ENCODE data around the gene VPS72.

The VPS72 gene

GRCh38 chr1:151164732-151165280 is 25.2 kb downstream of the VPS72 start:
- TF ChIP-seq GATA3 (IDR thresholded peaks at IDR 0.05; ENCODE audit: low read depth, low read length) (no peak), GATA2 (IDR thresholded peaks at IDR 0.05; ENCODE audit: low read depth, low read length) (0 out of 2 replicates have a peak, but pooled peaks have one; percentile 3)

DNA sequence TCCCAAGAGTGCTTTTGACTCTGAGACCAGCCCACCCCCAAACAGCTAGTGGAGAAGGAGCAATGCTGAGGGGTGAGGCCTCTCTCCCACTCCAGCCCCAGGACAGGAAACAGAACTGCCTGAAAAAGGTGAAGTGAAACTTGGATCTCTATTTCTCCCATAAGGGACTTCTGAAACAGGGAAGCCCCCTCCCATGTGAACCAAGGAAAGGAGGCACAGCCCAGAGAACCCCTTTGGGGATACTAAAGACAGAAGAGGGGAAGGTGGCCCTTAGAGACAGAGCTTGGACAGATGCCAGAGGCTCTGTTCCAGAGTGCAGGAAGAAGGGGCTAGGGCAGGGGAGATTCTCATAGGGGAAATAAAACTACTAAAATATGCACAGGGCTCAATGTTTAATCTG is 30.6 kb downstream of the VPS72 start:
- TF ChIP-seq GATA3 (IDR thresholded peaks at IDR 0.05; ENCODE audit: low read depth, low read length) = no peak
- TF ChIP-seq GATA2 (IDR thresholded peaks at IDR 0.05; ENCODE audit: low read depth, low read length) = no peak

DNA sequence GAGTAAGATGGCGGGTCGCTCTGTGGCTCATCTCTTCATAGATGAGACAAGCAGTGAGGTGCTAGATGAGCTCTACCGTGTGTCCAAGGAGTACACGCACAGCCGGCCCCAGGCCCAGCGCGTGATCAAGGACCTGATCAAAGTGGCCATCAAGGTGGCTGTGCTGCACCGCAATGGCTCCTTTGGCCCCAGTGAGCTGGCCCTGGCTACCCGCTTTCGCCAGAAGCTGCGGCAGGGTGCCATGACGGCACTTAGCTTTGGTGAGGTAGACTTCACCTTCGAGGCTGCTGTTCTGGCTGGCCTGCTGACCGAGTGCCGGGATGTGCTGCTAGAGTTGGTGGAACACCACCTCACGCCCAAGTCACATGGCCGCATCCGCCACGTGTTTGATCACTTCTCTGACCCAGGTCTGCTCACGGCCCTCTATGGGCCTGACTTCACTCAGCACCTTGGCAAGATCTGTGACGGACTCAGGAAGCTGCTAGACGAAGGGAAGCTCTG is 31.2 kb downstream of the VPS72 start:
- TF ChIP-seq GATA3 (IDR thresholded peaks at IDR 0.05; ENCODE audit: low read depth, low read length) = no peak
- no peak for TF ChIP-seq GATA2 (IDR thresholded peaks at IDR 0.05; ENCODE audit: low read depth, low read length)

- TF ChIP-seq GATA2 (IDR thresholded peaks at IDR 0.05; ENCODE audit: low read depth, low read length) = no peak
- TF ChIP-seq GATA3 (IDR thresholded peaks at IDR 0.05; ENCODE audit: low read depth, low read length) = no peak
Observed at GRCh38 chr1:151158326-151158725, 31.7 kb downstream of the VPS72 start.

DNA sequence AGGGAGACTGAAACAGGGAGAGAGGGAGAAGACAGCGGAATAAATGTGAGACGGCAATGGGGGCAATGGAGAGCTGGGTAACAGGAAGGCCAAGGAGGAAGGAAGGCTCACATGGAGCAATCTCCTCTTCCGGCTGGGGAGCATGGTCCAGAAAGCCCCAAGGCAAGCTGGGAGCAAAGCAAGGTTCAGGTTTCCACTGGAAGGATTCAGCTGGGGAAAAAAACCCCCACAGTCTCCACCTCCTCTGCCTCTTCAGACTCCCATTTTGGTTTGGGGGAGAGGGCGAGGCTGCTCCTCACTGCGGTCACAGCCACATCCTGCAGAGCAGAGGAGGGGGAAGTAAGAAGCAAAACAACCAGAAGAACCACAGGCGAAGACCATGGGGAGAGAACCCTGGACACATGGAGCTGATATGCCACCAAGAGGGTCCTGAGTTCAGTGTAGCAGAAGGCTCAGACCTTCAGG is 32.9 kb downstream of the VPS72 start:
- TF ChIP-seq GATA2 (IDR thresholded peaks at IDR 0.05; ENCODE audit: low read depth, low read length) (no peak), GATA3 (IDR thresholded peaks at IDR 0.05; ENCODE audit: low read depth, low read length) (no peak)

- TF ChIP-seq GATA2 (IDR thresholded peaks at IDR 0.05; ENCODE audit: low read depth, low read length) (no peak), GATA3 (IDR thresholded peaks at IDR 0.05; ENCODE audit: low read depth, low read length) (no peak)
Observed at GRCh38 chr1:151156515-151156819, 33.5 kb downstream of the VPS72 start, which contains the start of gene TNFAIP8L2. TSS of gene TNFAIP8L2 (plus strand) at chr1:151156649. CDS start at chr1:151158698, 2,049 bp downstream.

- TF ChIP-seq GATA3 (IDR thresholded peaks at IDR 0.05; ENCODE audit: low read depth, low read length) (no peak), GATA2 (IDR thresholded peaks at IDR 0.05; ENCODE audit: low read depth, low read length) (no peak)
Observed at GRCh38 chr1:151147665-151148064, 42.3 kb downstream of the VPS72 start.

DNA sequence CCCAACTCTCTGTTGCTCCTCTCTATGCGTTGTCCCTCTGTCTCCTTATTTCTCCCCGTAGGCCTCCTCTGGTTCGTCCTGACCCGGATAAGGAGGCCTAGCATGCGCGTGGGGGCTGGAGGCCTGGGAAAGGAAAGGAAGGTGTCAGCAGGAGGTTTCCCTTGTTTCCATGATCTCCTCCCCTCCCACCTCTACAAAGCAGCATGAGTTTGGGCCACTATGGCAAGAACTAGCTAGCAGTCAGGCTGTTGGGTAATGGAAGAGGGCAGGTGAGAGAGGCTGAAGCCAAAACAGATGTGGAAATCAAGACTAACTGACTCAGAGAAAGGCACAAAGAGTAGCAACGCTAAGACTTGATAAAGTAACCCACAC is 42.9 kb downstream of the VPS72 start:
- TF ChIP-seq GATA2 (IDR thresholded peaks at IDR 0.05; ENCODE audit: low read depth, low read length) (no peak), GATA3 (IDR thresholded peaks at IDR 0.05; ENCODE audit: low read depth, low read length) (no peak)

- no peak for TF ChIP-seq GATA3 (IDR thresholded peaks at IDR 0.05; ENCODE audit: low read depth, low read length)
- TF ChIP-seq GATA2 (IDR thresholded peaks at IDR 0.05; ENCODE audit: low read depth, low read length) = no peak
Observed at GRCh38 chr1:151146412-151147131, 43.4 kb downstream of the VPS72 start, which contains the start of gene SEMA6C. TSS of gene SEMA6C (minus strand) at chr1:151146631. CDS start at chr1:151142621, 4,010 bp downstream.

GRCh38 chr1:151146072-151146411 is 44.0 kb downstream of the VPS72 start:
- TF ChIP-seq GATA2 (IDR thresholded peaks at IDR 0.05; ENCODE audit: low read depth, low read length) (no peak), GATA3 (IDR thresholded peaks at IDR 0.05; ENCODE audit: low read depth, low read length) (no peak)

GRCh38 chr1:151145304-151146071 is 44.5 kb downstream of the VPS72 start:
- TF ChIP-seq GATA2 (IDR thresholded peaks at IDR 0.05; ENCODE audit: low read depth, low read length) (no peak), GATA3 (IDR thresholded peaks at IDR 0.05; ENCODE audit: low read depth, low read length) (no peak)

- TF ChIP-seq GATA2 (IDR thresholded peaks at IDR 0.05; ENCODE audit: low read depth, low read length) (no peak), GATA3 (IDR thresholded peaks at IDR 0.05; ENCODE audit: low read depth, low read length) (no peak)
Observed at GRCh38 chr1:151144474-151145303, 45.3 kb downstream of the VPS72 start.

DNA sequence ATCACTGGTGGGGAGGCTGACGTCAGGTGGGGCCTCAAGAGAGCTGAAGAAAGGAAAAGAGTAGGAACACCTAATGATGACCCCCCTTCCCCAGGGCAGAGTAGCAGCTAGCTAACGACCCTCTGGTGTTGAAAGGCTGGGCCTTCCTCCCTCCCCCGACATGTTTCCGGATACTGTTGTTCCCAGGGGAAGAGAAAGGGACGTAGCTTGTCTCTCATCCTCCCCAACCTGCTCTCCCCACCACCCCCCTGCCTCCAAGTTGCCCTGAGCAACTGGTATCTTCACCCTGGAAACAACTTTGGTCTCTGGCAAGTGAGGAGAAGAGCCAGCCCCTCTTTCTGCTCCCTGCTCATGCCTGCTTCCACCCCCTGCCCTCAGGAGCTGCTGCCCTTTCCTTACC is 46.0 kb downstream of the VPS72 start:
- TF ChIP-seq GATA2 (IDR thresholded peaks at IDR 0.05; ENCODE audit: low read depth, low read length) (no peak), GATA3 (IDR thresholded peaks at IDR 0.05; ENCODE audit: low read depth, low read length) (no peak)

DNA sequence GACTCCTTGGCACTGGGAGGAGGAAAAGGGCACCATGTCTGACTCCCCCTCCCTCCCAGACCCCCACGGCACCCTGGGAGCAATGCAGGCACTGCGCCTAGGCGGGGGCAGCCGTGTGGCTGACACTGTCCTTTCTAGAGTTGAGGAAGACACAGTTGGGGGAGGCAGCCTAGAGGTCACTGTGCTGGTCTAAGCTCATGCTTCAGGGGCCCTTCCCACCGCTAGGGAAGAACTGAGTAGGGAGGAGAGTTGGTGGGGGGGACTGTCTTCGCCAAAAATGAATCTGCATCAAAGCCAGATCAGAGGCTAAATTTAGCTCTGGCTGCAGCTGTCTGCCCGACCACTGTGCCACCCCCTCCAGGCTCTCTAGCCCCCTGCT is 47.0 kb downstream of the VPS72 start:
- TF ChIP-seq GATA2 (IDR thresholded peaks at IDR 0.05; ENCODE audit: low read depth, low read length) = no peak
- no peak for TF ChIP-seq GATA3 (IDR thresholded peaks at IDR 0.05; ENCODE audit: low read depth, low read length)
